Esophagus muscularis mucosa (tissue), 4 donors: Measurements from ENCODE around the gene AFP.

Experiments used
- CTCF ChIP-seq, 3 experiments: fragments of 200-600 bp in 2 of 3; fragments of 450-650 bp in 1 of 3; sonication (generic) in 2 of 3; IDR thresholded peaks; one replicate each; pipeline ENCODE4 v1.5.1; 2017 to 2019; ENCODE audit warnings: antibody characterized with exemption in 3 of 3, mild to moderate bottlenecking in 2 of 3, moderate library complexity in 1 of 3
- EP300 ChIP-seq: sonication (generic); formaldehyde crosslinking; IDR thresholded peaks from one replicate; pipeline ENCODE4 v1.6.1; 2017; ENCODE audit warnings: antibody characterized with exemption
- POLR2A ChIP-seq: fragments of 450-650 bp; IDR thresholded peaks from one replicate; pipeline ENCODE4 v1.6.1; 2017; ENCODE audit warnings: antibody characterized with exemption, moderate library complexity, mild to moderate bottlenecking, low read depth
- POLR2AphosphoS5 ChIP-seq, 2 donors: sonication (generic); formaldehyde crosslinking; IDR thresholded peaks; one replicate each; pipeline ENCODE4 v1.6.1; 2017; ENCODE audit warnings: antibody characterized with exemption in 2 of 2

GRCh38 chr4:73486497-73486896 is 50.5 kb downstream of the AFP start:
- TF ChIP-seq POLR2A (no peak), CTCF (IDR thresholded peaks at IDR 0.05) (no peak), EP300 (no peak), POLR2AphosphoS5 (IDR thresholded peaks at IDR 0.05) (no peak)
